Measurements from ENCODE around the gene GRID1. TPM values are rescaled to one million over a fixed set of nuclear protein-coding genes. Genes with fewer than 3 reads are reported as not detected.

Gene GRID1
- polyA plus RNA-seq, 1 of the 3 experiments (the other 2 are of a cell fraction): 0.13 TPM

DNA sequence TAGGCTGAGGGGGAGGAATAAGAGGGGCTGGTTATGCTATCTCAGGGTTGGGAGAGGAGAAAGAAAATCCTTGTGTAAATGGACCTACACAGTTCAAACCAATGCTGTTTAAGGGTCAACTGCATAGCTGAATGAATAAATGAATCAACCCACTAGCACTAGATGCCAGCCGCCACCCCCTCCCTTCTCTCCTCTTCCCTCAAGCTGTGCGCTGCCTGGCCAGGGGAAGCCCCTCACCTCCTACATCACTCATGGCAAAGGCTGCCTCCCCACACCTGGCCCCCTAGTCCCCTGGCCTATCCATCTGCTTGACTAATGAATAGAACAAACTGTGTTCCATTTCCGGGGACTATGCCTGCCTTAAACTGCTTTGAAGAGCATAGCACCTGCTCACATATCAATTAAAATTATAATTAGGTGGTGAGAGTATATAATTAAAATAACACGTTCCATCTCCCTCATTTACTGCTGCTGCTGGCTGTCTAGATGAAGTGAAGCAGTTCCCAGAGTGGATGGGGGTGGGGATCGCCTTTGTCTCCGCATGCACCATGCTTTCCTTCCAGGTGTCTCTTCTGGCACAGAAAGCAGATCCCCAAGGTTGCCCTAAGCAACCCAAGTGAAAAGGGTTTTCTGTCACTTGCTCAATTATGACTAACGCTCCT, 32.6 kb downstream of the GRID1 start (continued):
- TF ChIP-seq, protein P1, sequence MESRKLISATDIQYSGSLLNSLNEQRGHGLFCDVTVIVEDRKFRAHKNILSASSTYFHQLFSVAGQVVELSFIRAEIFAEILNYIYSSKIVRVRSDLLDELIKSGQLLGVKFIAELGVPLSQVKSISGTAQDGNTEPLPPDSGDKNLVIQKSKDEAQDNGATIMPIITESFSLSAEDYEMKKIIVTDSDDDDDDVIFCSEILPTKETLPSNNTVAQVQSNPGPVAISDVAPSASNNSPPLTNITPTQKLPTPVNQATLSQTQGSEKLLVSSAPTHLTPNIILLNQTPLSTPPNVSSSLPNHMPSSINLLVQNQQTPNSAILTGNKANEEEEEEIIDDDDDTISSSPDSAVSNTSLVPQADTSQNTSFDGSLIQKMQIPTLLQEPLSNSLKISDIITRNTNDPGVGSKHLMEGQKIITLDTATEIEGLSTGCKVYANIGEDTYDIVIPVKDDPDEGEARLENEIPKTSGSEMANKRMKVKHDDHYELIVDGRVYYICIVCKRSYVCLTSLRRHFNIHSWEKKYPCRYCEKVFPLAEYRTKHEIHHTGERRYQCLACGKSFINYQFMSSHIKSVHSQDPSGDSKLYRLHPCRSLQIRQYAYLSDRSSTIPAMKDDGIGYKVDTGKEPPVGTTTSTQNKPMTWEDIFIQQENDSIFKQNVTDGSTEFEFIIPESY (IDR thresholded peaks at IDR 0.05; ENCODE audit: borderline replicate concordance, low read depth): no peak
- TF ChIP-seq GATA2 (CRISPR knock-in tag; IDR thresholded peaks at IDR 0.05) (no peak), RAD21 (IDR thresholded peaks at IDR 0.05; ENCODE audit: low read length) (no peak), EZH2phosphoT487 (IDR thresholded peaks at IDR 0.05; ENCODE audit: borderline replicate concordance, low read depth) (no peak), TCF12 (IDR thresholded peaks at IDR 0.05) (no peak), NRF1 (IDR thresholded peaks at IDR 0.05; ENCODE audit: low read depth, low read length) (no peak)
- TF ChIP-seq, protein P2, sequence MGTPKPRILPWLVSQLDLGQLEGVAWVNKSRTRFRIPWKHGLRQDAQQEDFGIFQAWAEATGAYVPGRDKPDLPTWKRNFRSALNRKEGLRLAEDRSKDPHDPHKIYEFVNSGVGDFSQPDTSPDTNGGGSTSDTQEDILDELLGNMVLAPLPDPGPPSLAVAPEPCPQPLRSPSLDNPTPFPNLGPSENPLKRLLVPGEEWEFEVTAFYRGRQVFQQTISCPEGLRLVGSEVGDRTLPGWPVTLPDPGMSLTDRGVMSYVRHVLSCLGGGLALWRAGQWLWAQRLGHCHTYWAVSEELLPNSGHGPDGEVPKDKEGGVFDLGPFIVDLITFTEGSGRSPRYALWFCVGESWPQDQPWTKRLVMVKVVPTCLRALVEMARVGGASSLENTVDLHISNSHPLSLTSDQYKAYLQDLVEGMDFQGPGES (IDR thresholded peaks at IDR 0.05; ENCODE audit: low read depth, low read length): no peak

DNA sequence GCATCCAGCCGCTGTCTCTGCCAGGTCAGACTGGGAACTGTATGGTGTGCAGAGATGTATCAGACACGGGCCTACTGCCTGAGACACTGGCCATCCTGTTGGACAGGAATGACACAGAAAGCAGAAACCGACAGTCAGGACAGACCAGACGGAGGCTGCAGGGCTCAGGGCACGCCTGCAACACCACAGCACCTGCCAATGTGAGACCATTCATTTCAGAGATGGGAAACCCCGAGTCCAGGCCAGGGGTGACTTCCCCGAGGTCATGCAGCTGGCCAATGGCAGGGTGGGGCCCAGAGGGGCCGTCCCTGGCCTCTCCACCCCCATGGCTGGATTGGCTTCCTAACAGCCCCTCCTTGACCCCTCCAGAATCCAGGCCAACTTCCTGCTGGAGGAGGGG, 34.7 kb downstream of the GRID1 start:
- Histone ChIP-seq H3K79me2 (ENCODE audit: insufficient read depth) (no peaks in the 10 kb centered on the region), H4K20me1 (ENCODE audit: insufficient read depth) (no peaks in the 10 kb centered on the region), H3K4me2 (no peak overlapping the region), H2AFZ (ENCODE audit: low read depth) (no peak overlapping the region), H3F3A (replicated peaks; ENCODE audit: insufficient read depth) (no peaks in the 10 kb centered on the region), H3K27me3 (ENCODE audit: insufficient read depth) (no peaks in the 10 kb centered on the region), H3K4me1 (ENCODE audit: control insufficient read depth in 1 of 2, insufficient read depth in 2 of 2, low read depth in 1 of 2, low read length in 1 of 2) (peaks cover 0 to 14% of the 10 kb centered on the region in 2 experiments; a peak in 1 of 4 replicates), H3K9me3 (no peaks in the 10 kb centered on the region), H3K9me2 (no peaks in the 10 kb centered on the region), H3K9ac (no peak overlapping the region), H3K4me3 (ENCODE audit: low read depth in 2 of 2, low read length in 1 of 2) (no peak overlapping the region), H3K36me3 (replicated peaks in 1 of 2; ENCODE audit: control insufficient read depth in 1 of 2, insufficient read depth in 2 of 2, low read length in 1 of 2) (no peaks in the 10 kb centered on the region), H3K27ac (ENCODE audit: low read depth in 2 of 2, low read length in 1 of 2) (no peak overlapping the region)
- POLR2A ChIA-PET: no interaction called here
- WGBS (ENCODE audit: low lambda C conversion rate): 18% methylated on average over 4 of the region's 8 CpGs
- DNase-seq: no peak
- CTCF ChIA-PET: interaction anchor here (1.0 to 2.3 kb wide), 9 partner anchors 14 to 546 kb away, joined by 3 to 7 read pairs (median 4); no protein-coding TSS in a partner anchor
- TF ChIP-seq ELF1 (IDR thresholded peaks at IDR 0.05) (no peak), RXRA (IDR thresholded peaks at IDR 0.05; ENCODE audit: borderline replicate concordance, low read depth) (no peak), FOXJ3 (CRISPR knock-in tag; IDR thresholded peaks at IDR 0.05) (no peak), MXI1 (IDR thresholded peaks at IDR 0.05; ENCODE audit: low read depth, low read length) (no peak), RFX5 (IDR thresholded peaks at IDR 0.05; ENCODE audit: low read length) (no peak)
- TF ChIP-seq, protein P2 (IDR thresholded peaks at IDR 0.05; ENCODE audit: low read depth, low read length): no peak
- TF ChIP-seq, protein P3, sequence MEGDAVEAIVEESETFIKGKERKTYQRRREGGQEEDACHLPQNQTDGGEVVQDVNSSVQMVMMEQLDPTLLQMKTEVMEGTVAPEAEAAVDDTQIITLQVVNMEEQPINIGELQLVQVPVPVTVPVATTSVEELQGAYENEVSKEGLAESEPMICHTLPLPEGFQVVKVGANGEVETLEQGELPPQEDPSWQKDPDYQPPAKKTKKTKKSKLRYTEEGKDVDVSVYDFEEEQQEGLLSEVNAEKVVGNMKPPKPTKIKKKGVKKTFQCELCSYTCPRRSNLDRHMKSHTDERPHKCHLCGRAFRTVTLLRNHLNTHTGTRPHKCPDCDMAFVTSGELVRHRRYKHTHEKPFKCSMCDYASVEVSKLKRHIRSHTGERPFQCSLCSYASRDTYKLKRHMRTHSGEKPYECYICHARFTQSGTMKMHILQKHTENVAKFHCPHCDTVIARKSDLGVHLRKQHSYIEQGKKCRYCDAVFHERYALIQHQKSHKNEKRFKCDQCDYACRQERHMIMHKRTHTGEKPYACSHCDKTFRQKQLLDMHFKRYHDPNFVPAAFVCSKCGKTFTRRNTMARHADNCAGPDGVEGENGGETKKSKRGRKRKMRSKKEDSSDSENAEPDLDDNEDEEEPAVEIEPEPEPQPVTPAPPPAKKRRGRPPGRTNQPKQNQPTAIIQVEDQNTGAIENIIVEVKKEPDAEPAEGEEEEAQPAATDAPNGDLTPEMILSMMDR (IDR thresholded peaks at IDR 0.05): no peak
